ENCODE results near the gene NEU2. TPM values are rescaled to one million over a fixed set of nuclear protein-coding genes. Genes with fewer than 3 reads are reported as not detected.

Gene NEU2
- total and polyA plus RNA-seq, 10 of the 15 experiments (the other 5 are each of a cell fraction or from before 2014, with no cell fraction given): not detected

DNA sequence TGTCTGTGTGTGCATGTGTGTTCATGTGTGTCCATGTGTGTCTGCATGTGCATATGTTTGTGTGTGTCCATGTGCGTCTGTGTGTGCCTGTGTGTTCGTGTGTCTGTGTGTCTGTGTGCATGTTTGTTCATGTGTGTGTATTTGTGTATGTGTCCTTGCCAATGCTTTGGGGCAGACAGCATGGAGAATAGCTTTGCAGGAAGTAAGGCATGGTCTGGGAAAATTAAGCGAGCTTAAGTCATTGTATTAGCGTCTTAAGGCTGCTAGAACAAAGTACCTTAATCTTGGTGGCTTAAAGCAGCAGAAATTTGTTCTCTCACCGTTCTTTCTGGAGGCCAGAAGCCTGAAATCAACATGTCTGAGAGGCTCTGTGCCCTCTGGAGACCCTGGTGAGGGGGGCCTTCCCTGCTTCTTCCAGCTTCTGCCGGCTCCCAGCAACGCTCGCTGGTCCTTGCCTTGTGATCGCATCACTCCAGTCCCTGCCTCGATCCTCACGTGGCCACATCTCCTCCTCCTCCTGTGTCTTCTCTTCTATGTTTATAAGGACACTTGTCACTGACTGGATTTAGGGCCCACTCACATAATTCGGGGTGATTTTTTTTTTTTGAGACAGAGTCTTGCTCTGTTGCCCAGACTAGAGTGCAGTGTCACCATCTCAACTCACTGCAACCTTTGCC, 3.8 kb downstream of the NEU2 start:
- DNase-seq (ENCODE audit: low read depth, low spot score) (no peak), FAIRE-seq (no peak), ATAC-seq (no peak)
- intact Hi-C loops (cut with micrococcal nuclease; ENCODE audit: unreplicated experiment): no loop called here
- H3K27ac ChIP-seq (ENCODE audit: control insufficient read depth, insufficient read depth): no peak overlapping the region
- H3K4me1 ChIP-seq (ENCODE audit: control insufficient read depth, insufficient read depth, low read length): no peaks in the 10 kb centered on the region
- CTCF ChIA-PET: no interaction called here
- SMC1A ChIA-PET (ENCODE audit: uncharacterized antibody, unreplicated experiment): no interaction called here
- no TSS peak for BruUV-seq (replicated peaks)
- WGBS (ENCODE audit: insufficient coverage, insufficient replicate concordance, low lambda C conversion rate, missing lambda C conversion rate): 58% methylated on average over 12 of the region's 12 CpGs
- in situ Hi-C loops (cut with MboI): no loop called here
- no peaks in the 10 kb centered on the region for H3K79me2 ChIP-seq (ENCODE audit: control insufficient read depth, insufficient read depth, low read length)
- H3K4me2 ChIP-seq (ENCODE audit: control insufficient read depth, insufficient read depth): no peak overlapping the region
- H3K4me3 ChIP-seq: no peak overlapping the region
- POLR2A ChIA-PET: no interaction called here
- peaks cover 1% of the 10 kb centered on the region; the same call in 1 of the 3 replicates for H3K9me3 ChIP-seq (replicated peaks; ENCODE audit: control insufficient read depth, insufficient read depth, low read length)
- no peaks in the 10 kb centered on the region; a peak in 1 of 4 replicates for H3K27me3 ChIP-seq (replicated peaks in 1 of 2; ENCODE audit: control insufficient read depth in 2 of 2, insufficient read depth in 2 of 2, low read length in 1 of 2)
- H2AFZ ChIP-seq (ENCODE audit: control insufficient read depth, low read depth, low read length): no peak overlapping the region
- RAD21 ChIA-PET (ENCODE audit: unreplicated experiment): no interaction called here
- no peak overlapping the region for H3K9ac ChIP-seq (ENCODE audit: control insufficient read depth, insufficient read depth, low read length)
- no peaks in the 10 kb centered on the region for H3K36me3 ChIP-seq (ENCODE audit: control insufficient read depth in 2 of 2, insufficient read depth in 2 of 2, low read length in 1 of 2)
- H4K20me1 ChIP-seq (ENCODE audit: control insufficient read depth, insufficient read depth): no peaks in the 10 kb centered on the region
- TF ChIP-seq, protein P1, sequence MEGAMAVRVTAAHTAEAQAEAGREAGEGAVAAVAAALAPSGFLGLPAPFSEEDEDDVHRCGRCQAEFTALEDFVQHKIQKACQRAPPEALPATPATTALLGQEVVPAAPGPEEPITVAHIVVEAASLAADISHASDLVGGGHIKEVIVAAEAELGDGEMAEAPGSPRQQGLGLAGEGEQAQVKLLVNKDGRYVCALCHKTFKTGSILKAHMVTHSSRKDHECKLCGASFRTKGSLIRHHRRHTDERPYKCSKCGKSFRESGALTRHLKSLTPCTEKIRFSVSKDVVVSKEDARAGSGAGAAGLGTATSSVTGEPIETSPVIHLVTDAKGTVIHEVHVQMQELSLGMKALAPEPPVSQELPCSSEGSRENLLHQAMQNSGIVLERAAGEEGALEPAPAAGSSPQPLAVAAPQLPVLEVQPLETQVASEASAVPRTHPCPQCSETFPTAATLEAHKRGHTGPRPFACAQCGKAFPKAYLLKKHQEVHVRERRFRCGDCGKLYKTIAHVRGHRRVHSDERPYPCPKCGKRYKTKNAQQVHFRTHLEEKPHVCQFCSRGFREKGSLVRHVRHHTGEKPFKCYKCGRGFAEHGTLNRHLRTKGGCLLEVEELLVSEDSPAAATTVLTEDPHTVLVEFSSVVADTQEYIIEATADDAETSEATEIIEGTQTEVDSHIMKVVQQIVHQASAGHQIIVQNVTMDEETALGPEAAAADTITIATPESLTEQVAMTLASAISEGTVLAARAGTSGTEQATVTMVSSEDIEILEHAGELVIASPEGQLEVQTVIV (IDR thresholded peaks at IDR 0.05; ENCODE audit: borderline replicate concordance, partially characterized antibody): no peak
- TF ChIP-seq POLR2AphosphoS2 (IDR thresholded peaks at IDR 0.05; ENCODE audit: low read depth, low read length): no peak
- TF ChIP-seq, protein P2, sequence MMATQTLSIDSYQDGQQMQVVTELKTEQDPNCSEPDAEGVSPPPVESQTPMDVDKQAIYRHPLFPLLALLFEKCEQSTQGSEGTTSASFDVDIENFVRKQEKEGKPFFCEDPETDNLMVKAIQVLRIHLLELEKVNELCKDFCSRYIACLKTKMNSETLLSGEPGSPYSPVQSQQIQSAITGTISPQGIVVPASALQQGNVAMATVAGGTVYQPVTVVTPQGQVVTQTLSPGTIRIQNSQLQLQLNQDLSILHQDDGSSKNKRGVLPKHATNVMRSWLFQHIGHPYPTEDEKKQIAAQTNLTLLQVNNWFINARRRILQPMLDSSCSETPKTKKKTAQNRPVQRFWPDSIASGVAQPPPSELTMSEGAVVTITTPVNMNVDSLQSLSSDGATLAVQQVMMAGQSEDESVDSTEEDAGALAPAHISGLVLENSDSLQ (IDR thresholded peaks at IDR 0.05): no peak
- TF ChIP-seq, protein P3, sequence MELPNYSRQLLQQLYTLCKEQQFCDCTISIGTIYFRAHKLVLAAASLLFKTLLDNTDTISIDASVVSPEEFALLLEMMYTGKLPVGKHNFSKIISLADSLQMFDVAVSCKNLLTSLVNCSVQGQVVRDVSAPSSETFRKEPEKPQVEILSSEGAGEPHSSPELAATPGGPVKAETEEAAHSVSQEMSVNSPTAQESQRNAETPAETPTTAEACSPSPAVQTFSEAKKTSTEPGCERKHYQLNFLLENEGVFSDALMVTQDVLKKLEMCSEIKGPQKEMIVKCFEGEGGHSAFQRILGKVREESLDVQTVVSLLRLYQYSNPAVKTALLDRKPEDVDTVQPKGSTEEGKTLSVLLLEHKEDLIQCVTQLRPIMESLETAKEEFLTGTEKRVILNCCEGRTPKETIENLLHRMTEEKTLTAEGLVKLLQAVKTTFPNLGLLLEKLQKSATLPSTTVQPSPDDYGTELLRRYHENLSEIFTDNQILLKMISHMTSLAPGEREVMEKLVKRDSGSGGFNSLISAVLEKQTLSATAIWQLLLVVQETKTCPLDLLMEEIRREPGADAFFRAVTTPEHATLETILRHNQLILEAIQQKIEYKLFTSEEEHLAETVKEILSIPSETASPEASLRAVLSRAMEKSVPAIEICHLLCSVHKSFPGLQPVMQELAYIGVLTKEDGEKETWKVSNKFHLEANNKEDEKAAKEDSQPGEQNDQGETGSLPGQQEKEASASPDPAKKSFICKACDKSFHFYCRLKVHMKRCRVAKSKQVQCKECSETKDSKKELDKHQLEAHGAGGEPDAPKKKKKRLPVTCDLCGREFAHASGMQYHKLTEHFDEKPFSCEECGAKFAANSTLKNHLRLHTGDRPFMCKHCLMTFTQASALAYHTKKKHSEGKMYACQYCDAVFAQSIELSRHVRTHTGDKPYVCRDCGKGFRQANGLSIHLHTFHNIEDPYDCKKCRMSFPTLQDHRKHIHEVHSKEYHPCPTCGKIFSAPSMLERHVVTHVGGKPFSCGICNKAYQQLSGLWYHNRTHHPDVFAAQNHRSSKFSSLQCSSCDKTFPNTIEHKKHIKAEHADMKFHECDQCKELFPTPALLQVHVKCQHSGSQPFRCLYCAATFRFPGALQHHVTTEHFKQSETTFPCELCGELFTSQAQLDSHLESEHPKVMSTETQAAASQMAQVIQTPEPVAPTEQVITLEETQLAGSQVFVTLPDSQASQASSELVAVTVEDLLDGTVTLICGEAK (IDR thresholded peaks at IDR 0.05; ENCODE audit: borderline replicate concordance): no peak
- TF ChIP-seq MTA2 (IDR thresholded peaks at IDR 0.05; ENCODE audit: low read depth): no peak
- TF ChIP-seq SIX5 (IDR thresholded peaks at IDR 0.05; ENCODE audit: low read depth, low read length, severe bottlenecking): no peak
- TF ChIP-seq IKZF1 (conservative IDR thresholded peaks at IDR 0.05): no peak
- TF ChIP-seq TCF12 (IDR thresholded peaks at IDR 0.05; ENCODE audit: low read depth, low read length): no peak
- TF ChIP-seq TAF1 (IDR thresholded peaks at IDR 0.05; ENCODE audit: borderline replicate concordance, low read depth, low read length): no peak
- no peak for TF ChIP-seq NRF1 (conservative IDR thresholded peaks at IDR 0.05; ENCODE audit: low read depth, low read length)
- TF ChIP-seq, protein P4, sequence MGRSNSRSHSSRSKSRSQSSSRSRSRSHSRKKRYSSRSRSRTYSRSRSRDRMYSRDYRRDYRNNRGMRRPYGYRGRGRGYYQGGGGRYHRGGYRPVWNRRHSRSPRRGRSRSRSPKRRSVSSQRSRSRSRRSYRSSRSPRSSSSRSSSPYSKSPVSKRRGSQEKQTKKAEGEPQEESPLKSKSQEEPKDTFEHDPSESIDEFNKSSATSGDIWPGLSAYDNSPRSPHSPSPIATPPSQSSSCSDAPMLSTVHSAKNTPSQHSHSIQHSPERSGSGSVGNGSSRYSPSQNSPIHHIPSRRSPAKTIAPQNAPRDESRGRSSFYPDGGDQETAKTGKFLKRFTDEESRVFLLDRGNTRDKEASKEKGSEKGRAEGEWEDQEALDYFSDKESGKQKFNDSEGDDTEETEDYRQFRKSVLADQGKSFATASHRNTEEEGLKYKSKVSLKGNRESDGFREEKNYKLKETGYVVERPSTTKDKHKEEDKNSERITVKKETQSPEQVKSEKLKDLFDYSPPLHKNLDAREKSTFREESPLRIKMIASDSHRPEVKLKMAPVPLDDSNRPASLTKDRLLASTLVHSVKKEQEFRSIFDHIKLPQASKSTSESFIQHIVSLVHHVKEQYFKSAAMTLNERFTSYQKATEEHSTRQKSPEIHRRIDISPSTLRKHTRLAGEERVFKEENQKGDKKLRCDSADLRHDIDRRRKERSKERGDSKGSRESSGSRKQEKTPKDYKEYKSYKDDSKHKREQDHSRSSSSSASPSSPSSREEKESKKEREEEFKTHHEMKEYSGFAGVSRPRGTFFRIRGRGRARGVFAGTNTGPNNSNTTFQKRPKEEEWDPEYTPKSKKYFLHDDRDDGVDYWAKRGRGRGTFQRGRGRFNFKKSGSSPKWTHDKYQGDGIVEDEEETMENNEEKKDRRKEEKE (IDR thresholded peaks at IDR 0.05): no peak
